ENCODE measurements around the gene ATP11C. TPM values are rescaled to one million over a fixed set of nuclear protein-coding genes. Genes with fewer than 3 reads are reported as not detected.

The ATP11C gene
- total and polyA plus RNA-seq, 5 donors from 2014 or later, result 2.9 to 19.4 (median 4.4) TPM

DNA sequence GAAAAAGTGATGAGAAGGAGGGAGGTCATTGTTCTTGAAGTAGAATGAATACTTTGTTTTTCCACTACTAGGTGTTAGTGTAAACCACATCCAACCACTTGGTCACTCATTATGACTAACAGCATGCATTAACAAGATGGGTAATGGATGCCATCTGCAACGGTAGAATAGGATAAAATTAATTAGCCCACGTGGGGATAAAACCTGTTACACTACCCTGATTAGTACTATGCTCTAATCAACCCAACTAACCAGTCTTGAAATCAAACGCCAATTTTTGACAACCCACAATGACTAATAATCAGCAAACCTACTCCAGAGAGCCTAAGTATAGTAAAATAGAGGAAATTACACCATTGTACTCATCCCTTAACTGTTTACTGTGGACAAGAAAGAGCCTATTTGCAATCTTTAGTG is 131.4 kb downstream of the ATP11C start:
- H3K4me3 Mint-ChIP-seq, result no peak overlapping the region
- Histone ChIP-seq H3K27me3 (ENCODE audit: control insufficient read depth, insufficient read depth, low read length) (no peaks in the 10 kb centered on the region), H3K9me3 (ENCODE audit: control insufficient read depth in 2 of 2, low read length in 2 of 2) (no peaks in the 10 kb centered on the region), H3K4me3 (ENCODE audit: low read depth, low read length) (no peak overlapping the region), H3K4me1 (ENCODE audit: control insufficient read depth, insufficient read depth, low read length, poor library complexity, severe bottlenecking) (no peaks in the 10 kb centered on the region), H3K27ac (ENCODE audit: insufficient read depth, low read length, poor library complexity, severe bottlenecking) (no peak overlapping the region), H3K36me3 (ENCODE audit: control insufficient read depth, insufficient read depth, low read length) (peaks cover 27% of the 10 kb centered on the region)
- H3K27me3 Mint-ChIP-seq, result no peaks in the 10 kb centered on the region
- DNase-seq (no peak), ATAC-seq (ENCODE audit: low read depth in 2 of 2) (no peak)
- peaks cover 0 to 2% (median 0%) of the 10 kb centered on the region in 7 donors for H3K9me3 Mint-ChIP-seq
- H3K27ac Mint-ChIP-seq, result peak overlapping the region in 1 of 3 donors; percentile 14
- peaks cover 14% of the 10 kb centered on the region for H3K36me3 Mint-ChIP-seq
- peaks cover 0 to 4% (median under 1%) of the 10 kb centered on the region in 4 donors for H3K4me1 Mint-ChIP-seq

GRCh38 chrX:139798701-139799100 is 134.2 kb downstream of the ATP11C start:
- Mint-ChIP-seq H3K4me1 (peaks cover 0 to 4% (median under 1%) of the 10 kb centered on the region in 4 donors), H3K27me3 (no peaks in the 10 kb centered on the region), H3K36me3 (peaks cover 24% of the 10 kb centered on the region), H3K27ac (peak overlapping the region in 2 of 3 donors; percentile 21 to 56), H3K4me3 (no peak overlapping the region), H3K9me3 (peaks cover 0 to 2% (median 0%) of the 10 kb centered on the region in 7 donors)
- DNase-seq (no peak), ATAC-seq (ENCODE audit: low read depth in 2 of 2) (no peak)
- H3K9me3 ChIP-seq (ENCODE audit: control insufficient read depth in 2 of 2, low read length in 2 of 2), result no peaks in the 10 kb centered on the region
- peaks cover 37% of the 10 kb centered on the region for H3K36me3 ChIP-seq (ENCODE audit: control insufficient read depth, insufficient read depth, low read length)
- H3K4me3 ChIP-seq (ENCODE audit: low read depth, low read length), result no peak overlapping the region
- no peaks in the 10 kb centered on the region for H3K4me1 ChIP-seq (ENCODE audit: control insufficient read depth, insufficient read depth, low read length, poor library complexity, severe bottlenecking)
- H3K27me3 ChIP-seq (ENCODE audit: control insufficient read depth, insufficient read depth, low read length), result no peaks in the 10 kb centered on the region
- H3K27ac ChIP-seq (ENCODE audit: insufficient read depth, low read length, poor library complexity, severe bottlenecking), result no peak overlapping the region

- H3K27ac Mint-ChIP-seq, result no peak overlapping the region
- H3K4me1 ChIP-seq (ENCODE audit: control insufficient read depth, insufficient read depth, low read length, poor library complexity, severe bottlenecking), result no peaks in the 10 kb centered on the region
- DNase-seq (peak in 1 of 3 donors; percentile 34), ATAC-seq (ENCODE audit: low read depth in 2 of 2) (no peak)
- no peaks in the 10 kb centered on the region for H3K27me3 ChIP-seq (ENCODE audit: control insufficient read depth, insufficient read depth, low read length)
- H3K36me3 ChIP-seq (ENCODE audit: control insufficient read depth, insufficient read depth, low read length), result peaks cover 30% of the 10 kb centered on the region
- peaks cover 0 to 2% (median 0%) of the 10 kb centered on the region in 7 donors for H3K9me3 Mint-ChIP-seq
- H3K9me3 ChIP-seq (ENCODE audit: control insufficient read depth in 2 of 2, low read length in 2 of 2), result no peaks in the 10 kb centered on the region
- H3K27me3 Mint-ChIP-seq, result no peaks in the 10 kb centered on the region
- H3K4me1 Mint-ChIP-seq, result no peaks in the 10 kb centered on the region
- H3K4me3 ChIP-seq (ENCODE audit: low read depth, low read length), result no peak overlapping the region
- H3K4me3 Mint-ChIP-seq, result no peak overlapping the region
- peaks cover 17% of the 10 kb centered on the region for H3K36me3 Mint-ChIP-seq
- H3K27ac ChIP-seq (ENCODE audit: insufficient read depth, low read length, poor library complexity, severe bottlenecking), result no peak overlapping the region
Measured at GRCh38 chrX:139795196-139795595, 137.7 kb downstream of the ATP11C start.

- no peaks in the 10 kb centered on the region for H3K4me1 ChIP-seq (ENCODE audit: control insufficient read depth, insufficient read depth, low read length, poor library complexity, severe bottlenecking)
- no peak for DNase-seq
- no peak overlapping the region for H3K27ac ChIP-seq (ENCODE audit: insufficient read depth, low read length, poor library complexity, severe bottlenecking)
- ATAC-seq (ENCODE audit: low read depth in 2 of 2), result no peak
- no peaks in the 10 kb centered on the region for H3K9me3 Mint-ChIP-seq
- no peak overlapping the region for H3K4me3 ChIP-seq (ENCODE audit: low read depth, low read length)
- no peaks in the 10 kb centered on the region for H3K27me3 Mint-ChIP-seq
- H3K4me3 Mint-ChIP-seq, result no peak overlapping the region
- H3K4me1 Mint-ChIP-seq, result no peaks in the 10 kb centered on the region
- H3K36me3 ChIP-seq (ENCODE audit: control insufficient read depth, insufficient read depth, low read length), result peaks cover 22% of the 10 kb centered on the region
- H3K9me3 ChIP-seq (ENCODE audit: control insufficient read depth in 2 of 2, low read length in 2 of 2), result no peaks in the 10 kb centered on the region
- peaks cover 17% of the 10 kb centered on the region for H3K36me3 Mint-ChIP-seq
- H3K27ac Mint-ChIP-seq, result peak overlapping the region in 1 of 3 donors; percentile 57
- no peaks in the 10 kb centered on the region for H3K27me3 ChIP-seq (ENCODE audit: control insufficient read depth, insufficient read depth, low read length)
Measured at GRCh38 chrX:139787601-139788000, 145.3 kb downstream of the ATP11C start.

GRCh38 chrX:139784807-139785206 is 148.0 kb downstream of the ATP11C start:
- peaks cover 24% of the 10 kb centered on the region for H3K36me3 Mint-ChIP-seq
- H3K4me3 Mint-ChIP-seq, result no peak overlapping the region
- H3K27me3 Mint-ChIP-seq, result no peaks in the 10 kb centered on the region
- no peak for DNase-seq
- H3K9me3 Mint-ChIP-seq, result no peaks in the 10 kb centered on the region
- H3K27ac Mint-ChIP-seq, result no peak overlapping the region
- H3K4me3 ChIP-seq (ENCODE audit: low read depth, low read length), result no peak overlapping the region
- no peak for ATAC-seq (ENCODE audit: low read depth in 2 of 2)
- H3K4me1 ChIP-seq (ENCODE audit: control insufficient read depth, insufficient read depth, low read length, poor library complexity, severe bottlenecking), result no peaks in the 10 kb centered on the region
- peaks cover 22% of the 10 kb centered on the region for H3K36me3 ChIP-seq (ENCODE audit: control insufficient read depth, insufficient read depth, low read length)
- no peaks in the 10 kb centered on the region for H3K9me3 ChIP-seq (ENCODE audit: control insufficient read depth in 2 of 2, low read length in 2 of 2)
- H3K4me1 Mint-ChIP-seq, result no peaks in the 10 kb centered on the region
- H3K27ac ChIP-seq (ENCODE audit: insufficient read depth, low read length, poor library complexity, severe bottlenecking), result no peak overlapping the region
- H3K27me3 ChIP-seq (ENCODE audit: control insufficient read depth, insufficient read depth, low read length), result no peaks in the 10 kb centered on the region

- H3K27me3 Mint-ChIP-seq, result no peaks in the 10 kb centered on the region
- H3K4me3 Mint-ChIP-seq, result no peak overlapping the region
Measured at GRCh38 chrX:139783959-139784358, 148.9 kb downstream of the ATP11C start.

DNA sequence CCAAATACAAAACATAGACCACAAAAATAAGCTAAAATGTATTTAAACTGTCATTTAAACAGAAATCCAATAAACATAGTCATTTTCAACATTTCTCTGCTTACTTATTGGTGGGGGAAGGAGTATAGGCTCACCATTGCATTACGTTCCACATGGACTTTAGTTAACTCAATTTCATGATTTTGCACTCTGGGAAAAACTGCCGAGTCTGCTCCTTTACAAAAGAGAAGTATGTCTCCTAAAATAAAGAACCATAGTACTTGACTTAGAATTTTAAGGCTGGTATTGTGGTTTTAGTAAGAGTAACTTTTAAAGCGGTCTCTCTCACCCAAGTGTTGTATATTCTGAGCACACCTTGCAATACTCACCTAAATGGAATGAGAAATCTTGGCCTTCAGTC is 149.8 kb downstream of the ATP11C start:
- no peak for ATAC-seq (ENCODE audit: low read depth in 2 of 2)
- Histone ChIP-seq H3K27ac (ENCODE audit: insufficient read depth, low read length, poor library complexity, severe bottlenecking) (no peak overlapping the region), H3K36me3 (ENCODE audit: control insufficient read depth, insufficient read depth, low read length) (peaks cover 18% of the 10 kb centered on the region), H3K9me3 (ENCODE audit: control insufficient read depth in 2 of 2, low read length in 2 of 2) (no peaks in the 10 kb centered on the region), H3K4me1 (ENCODE audit: control insufficient read depth, insufficient read depth, low read length, poor library complexity, severe bottlenecking) (no peaks in the 10 kb centered on the region), H3K4me3 (ENCODE audit: low read depth, low read length) (no peak overlapping the region), H3K27me3 (ENCODE audit: control insufficient read depth, insufficient read depth, low read length) (no peaks in the 10 kb centered on the region)
- peaks cover 33% of the 10 kb centered on the region for H3K36me3 Mint-ChIP-seq
- H3K4me1 Mint-ChIP-seq, result peaks cover 0 to 7% (median 0%) of the 10 kb centered on the region in 4 donors
- no peak for DNase-seq
- H3K27me3 Mint-ChIP-seq, result no peaks in the 10 kb centered on the region
- no peaks in the 10 kb centered on the region for H3K9me3 Mint-ChIP-seq
- H3K27ac Mint-ChIP-seq, result no peak overlapping the region
- no peak overlapping the region for H3K4me3 Mint-ChIP-seq

More at GRCh38 chrX:139783959-139784358, 148.9 kb downstream of the ATP11C start:
- Histone ChIP-seq H3K27me3 (ENCODE audit: control insufficient read depth, insufficient read depth, low read length) (no peaks in the 10 kb centered on the region), H3K4me1 (ENCODE audit: control insufficient read depth, insufficient read depth, low read length, poor library complexity, severe bottlenecking) (no peaks in the 10 kb centered on the region), H3K9me3 (ENCODE audit: control insufficient read depth in 2 of 2, low read length in 2 of 2) (no peaks in the 10 kb centered on the region), H3K36me3 (ENCODE audit: control insufficient read depth, insufficient read depth, low read length) (peaks cover 22% of the 10 kb centered on the region), H3K27ac (ENCODE audit: insufficient read depth, low read length, poor library complexity, severe bottlenecking) (no peak overlapping the region), H3K4me3 (ENCODE audit: low read depth, low read length) (no peak overlapping the region)
- Mint-ChIP-seq H3K9me3 (no peaks in the 10 kb centered on the region), H3K4me1 (peaks cover 0 to 5% (median 0%) of the 10 kb centered on the region in 4 donors), H3K36me3 (peaks cover 30% of the 10 kb centered on the region), H3K27ac (no peak overlapping the region)
- DNase-seq (no peak), ATAC-seq (ENCODE audit: low read depth in 2 of 2) (no peak)

GRCh38 chrX:139776599-139776998 is 156.3 kb downstream of the ATP11C start:
- Histone ChIP-seq H3K9me3 (ENCODE audit: control insufficient read depth in 2 of 2, low read length in 2 of 2) (no peaks in the 10 kb centered on the region), H3K27me3 (ENCODE audit: control insufficient read depth, insufficient read depth, low read length) (no peaks in the 10 kb centered on the region), H3K36me3 (ENCODE audit: control insufficient read depth, insufficient read depth, low read length) (peaks cover 13% of the 10 kb centered on the region), H3K4me3 (ENCODE audit: low read depth, low read length) (no peak overlapping the region), H3K4me1 (ENCODE audit: control insufficient read depth, insufficient read depth, low read length, poor library complexity, severe bottlenecking) (no peaks in the 10 kb centered on the region), H3K27ac (ENCODE audit: insufficient read depth, low read length, poor library complexity, severe bottlenecking) (no peak overlapping the region)
- ATAC-seq (ENCODE audit: low read depth in 2 of 2), result no peak
- Mint-ChIP-seq H3K4me3 (no peak overlapping the region), H3K36me3 (peaks cover 25% of the 10 kb centered on the region), H3K27me3 (no peaks in the 10 kb centered on the region), H3K9me3 (peaks cover 0 to 5% (median 0%) of the 10 kb centered on the region in 7 donors), H3K27ac (no peak overlapping the region), H3K4me1 (peaks cover 0 to 7% (median 2%) of the 10 kb centered on the region in 4 donors)
- DNase-seq, result no peak
